Measurements from ENCODE around the gene ASB16.
"Not testable (repeated sequence)": the region's sequence is repeated elsewhere in the genome, so short reads cannot be mapped to it uniquely, and the experiment has no call there.

The ASB16 gene

DNA sequence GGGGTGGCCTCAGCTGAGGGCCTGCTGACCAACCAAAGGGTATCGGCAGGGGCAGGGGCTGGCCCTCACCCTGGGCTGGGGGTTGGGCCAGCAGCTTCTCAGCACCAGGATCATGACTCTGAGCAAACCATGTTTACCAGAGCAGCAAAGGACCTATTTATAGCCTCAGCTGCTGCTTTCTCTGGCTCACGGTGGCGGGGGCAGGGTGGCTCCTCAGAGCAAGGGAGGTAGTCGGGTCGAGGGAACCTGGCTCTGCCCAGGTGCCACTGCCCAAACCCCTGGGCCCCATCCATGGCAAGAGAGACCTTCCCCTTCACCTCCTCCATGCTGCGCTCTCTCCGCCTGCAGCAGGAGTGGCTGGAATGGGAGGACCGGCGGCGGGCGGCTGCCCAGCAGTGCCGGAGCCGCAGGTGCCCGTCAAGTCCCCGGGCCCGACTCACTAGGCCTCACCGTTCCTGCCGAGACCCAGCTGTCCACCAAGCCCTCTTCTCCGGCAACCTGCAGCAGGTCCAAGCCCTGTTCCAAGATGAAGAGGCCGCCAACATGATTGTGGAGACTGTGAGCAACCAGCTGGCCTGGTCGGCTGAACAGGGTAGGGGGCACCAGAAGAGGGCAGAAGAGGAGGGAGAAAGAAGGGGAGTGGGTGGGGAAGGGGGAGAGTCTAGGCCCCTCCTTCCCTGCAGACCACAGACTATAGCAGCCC lies at the start of gene ASB16:
Gene ASB16 (plus strand): TSS at position 206 of the 703 bp plus-strand sequence. CDS start 86 bp downstream, at position 292.
- DNase-seq: peak; percentile 52

GRCh38 chr17:44120851-44121605 lies 49.5 kb upstream of the ASB16 start:
- no peak for DNase-seq

- DNase-seq: no peak
These were observed 48.3 kb upstream of the ASB16 start for GRCh38 chr17:44121997-44122815.

DNA sequence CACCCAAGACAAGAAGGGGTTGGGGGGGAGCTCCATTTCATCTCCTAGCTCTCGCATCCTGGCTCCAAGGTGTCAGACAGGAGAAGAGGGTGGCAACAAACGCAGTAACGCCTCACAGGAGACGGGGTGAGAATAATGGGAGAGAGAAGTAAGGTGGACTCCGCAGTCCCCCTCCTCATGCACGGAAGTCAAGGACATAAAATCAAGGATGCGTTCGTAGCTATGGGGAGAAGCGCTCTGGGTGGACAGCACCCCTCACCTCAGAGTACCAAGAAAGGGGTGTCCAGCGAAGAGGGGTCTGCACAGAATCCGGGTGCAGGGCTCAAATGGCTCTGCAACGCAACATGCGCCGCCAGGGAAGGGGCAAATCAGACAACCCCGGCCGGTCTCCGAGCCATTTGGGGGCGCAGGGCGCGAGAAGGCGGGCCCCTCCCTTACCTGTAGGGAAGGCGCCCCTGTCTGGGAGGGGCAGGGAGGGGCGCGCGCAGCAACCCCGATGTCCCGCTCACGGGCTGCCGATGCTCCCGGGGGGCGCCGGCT lies 47.6 kb upstream of the ASB16 start:
- no peak for DNase-seq

GRCh38 chr17:44123356-44124117 lies 47.0 kb upstream of the ASB16 start, which contains the start of gene HDAC5:
HDAC5 (minus strand) TSS chr17:44123641; CDS start chr17:44117515, 6,126 bp downstream.
- peak; percentile 82 for DNase-seq

DNA sequence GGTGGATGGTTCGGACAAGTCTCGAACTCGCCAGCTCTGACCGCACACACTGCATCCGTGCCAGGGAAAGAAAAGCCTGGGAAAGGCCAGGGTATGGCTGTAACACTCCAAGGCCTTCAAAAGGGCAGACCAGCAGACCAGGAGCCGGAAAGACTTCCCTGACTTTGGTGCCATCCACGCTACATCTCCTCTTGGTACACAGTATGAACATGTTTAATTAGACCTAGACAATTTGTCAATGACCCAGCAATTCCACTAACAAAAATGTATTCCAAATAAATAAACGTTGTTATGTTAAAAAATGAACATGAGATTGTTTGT lies 46.4 kb upstream of the ASB16 start:
- DNase-seq: no peak

DNA sequence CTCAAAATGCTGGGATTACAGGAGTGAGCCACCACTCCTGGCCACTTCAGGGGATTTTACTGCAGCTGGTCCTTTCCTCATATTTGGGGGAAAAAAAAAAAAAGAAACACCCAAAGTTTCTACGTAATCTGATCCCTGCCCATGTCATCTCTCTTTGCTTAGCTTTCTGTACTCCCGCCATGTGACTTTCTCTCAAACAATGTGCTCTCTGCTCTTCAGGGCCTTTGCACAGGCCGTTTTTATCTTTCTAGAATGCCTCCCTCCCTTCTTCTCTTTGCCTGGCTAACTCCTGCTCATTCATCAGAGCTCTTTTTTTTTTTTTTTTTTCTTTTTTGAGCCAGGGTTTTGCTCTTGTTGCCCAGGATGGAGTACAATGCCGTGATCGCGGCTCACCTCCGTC lies 42.1 kb upstream of the ASB16 start:
- no peak for DNase-seq

DNA sequence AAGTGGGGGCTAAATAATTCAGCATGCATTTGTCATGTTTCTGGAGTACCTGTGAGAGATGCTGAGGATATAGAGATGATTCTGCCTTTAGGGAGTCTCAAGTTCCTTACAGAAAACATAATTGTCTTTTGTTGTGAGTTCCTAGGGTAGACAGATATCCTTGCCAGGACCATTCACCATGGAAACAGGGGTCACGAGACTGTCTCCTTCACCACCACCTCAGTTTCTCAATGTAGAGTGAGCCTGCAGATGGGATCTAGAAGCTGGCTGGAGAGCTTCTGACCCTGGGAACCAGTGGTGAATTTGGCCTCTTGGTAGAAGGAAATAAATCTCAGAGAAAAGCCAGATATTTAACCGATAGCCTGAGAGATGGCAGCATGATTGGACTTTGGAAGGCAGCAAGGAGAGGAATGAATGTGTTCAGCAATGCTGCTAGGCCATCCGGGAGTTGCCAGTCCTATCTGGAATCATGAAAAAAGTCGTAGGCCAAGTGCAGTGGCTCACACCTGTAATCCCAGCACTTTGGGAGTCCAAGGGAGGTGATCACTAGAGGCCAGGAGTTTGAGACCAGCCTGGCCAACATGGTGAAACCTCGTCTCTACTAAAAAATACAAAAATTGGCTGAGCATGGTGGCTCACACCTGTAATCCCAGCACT lies 39.7 kb upstream of the ASB16 start:
- no peak for DNase-seq

- not testable (repeated sequence) for DNase-seq
These were observed 39.1 kb upstream of the ASB16 start for GRCh38 chr17:44131372-44131771.

DNA sequence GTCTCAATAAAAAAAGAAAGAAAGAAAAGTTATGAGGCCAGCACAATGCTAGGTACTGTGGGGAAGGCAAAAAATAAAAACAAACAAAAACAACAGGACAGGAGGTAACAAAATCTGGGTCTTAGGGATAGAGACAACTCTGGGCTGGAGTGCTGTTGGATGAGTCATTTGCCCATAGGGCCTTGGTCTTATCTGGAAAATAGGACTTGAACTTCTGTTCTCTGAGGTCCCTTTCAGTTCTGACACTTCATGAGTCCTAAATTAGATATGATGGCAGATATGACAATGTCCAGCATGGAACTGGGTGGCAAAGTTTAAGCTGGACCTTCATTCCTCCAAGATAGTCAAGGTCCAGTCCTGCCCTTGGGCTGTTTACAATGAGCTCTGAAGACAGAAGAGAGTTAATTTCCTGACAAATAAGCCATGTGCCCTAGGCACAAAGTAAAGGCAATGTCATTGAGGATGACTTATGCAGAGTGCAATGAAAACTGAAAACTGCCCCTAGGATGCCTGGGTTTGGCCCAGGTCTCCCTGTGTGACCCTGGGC lies 38.2 kb upstream of the ASB16 start:
- no peak for DNase-seq

DNA sequence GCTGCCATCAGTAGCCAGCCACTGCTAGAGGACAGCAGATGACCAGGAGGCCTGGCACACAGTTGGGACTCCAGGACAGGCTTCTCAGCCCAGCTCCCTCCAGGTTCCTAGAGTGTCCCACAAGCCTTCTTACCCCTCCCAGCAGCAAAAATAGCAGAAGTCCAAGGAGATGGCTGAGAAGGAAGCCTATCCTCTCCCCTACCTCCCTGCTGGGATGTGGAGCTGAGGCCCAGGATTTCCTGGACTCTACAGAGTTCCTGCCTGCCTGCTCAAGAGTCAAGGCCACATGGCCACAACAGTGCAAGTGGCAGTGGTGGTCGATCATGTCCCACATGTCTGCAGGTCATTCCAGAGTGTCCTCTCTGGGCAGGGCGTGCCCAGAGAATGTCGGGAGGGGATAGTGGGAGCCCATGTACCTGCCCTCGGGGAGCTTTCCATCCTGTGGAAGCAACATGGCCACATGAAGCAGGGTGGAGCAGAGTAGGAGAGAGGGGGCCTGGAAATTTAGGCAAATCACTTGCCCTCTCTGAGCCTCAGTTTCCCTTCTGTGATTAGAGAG lies 36.5 kb upstream of the ASB16 start:
- no peak for DNase-seq

DNA sequence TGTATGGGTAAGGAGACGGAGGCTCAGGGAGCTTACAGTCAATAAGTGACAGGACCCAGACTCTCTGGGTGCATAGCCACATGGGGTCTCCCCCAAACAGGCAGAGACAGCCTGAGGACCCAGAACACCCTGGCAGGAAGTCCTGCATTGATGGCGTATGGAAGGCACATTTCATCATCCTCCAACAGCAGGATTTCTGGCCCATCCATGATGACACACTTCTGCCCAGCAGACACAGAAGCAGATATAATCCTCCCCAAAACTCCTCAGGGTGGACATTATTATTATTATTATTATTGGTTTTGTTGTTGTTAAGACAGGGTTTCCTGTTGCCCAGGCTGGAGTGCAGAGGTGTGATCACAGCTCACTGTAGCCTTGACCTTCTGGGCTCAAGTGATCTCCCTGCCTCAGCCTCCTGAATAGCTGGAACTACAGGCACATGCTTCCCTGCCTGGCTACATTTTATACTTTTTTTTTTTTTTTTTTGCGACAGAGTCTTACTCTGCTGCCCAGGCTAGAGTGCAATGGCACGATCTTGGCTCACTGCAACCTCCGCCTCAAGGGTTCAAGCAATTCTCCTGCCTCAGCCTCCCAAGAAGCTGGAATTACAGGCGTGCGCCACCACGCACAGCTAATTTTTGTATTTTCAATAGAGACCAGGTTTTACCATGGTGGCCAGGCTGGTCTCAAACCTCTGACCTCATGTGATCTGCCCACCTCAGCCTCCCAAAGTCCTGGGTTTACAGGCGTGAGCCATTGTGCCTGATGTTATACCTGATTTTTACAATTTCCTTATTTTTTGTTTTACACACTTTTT lies 35.5 kb upstream of the ASB16 start:
- no peak for DNase-seq

- peak; percentile 33 for DNase-seq
These were observed 32.4 kb upstream of the ASB16 start for GRCh38 chr17:44137891-44138709.

DNA sequence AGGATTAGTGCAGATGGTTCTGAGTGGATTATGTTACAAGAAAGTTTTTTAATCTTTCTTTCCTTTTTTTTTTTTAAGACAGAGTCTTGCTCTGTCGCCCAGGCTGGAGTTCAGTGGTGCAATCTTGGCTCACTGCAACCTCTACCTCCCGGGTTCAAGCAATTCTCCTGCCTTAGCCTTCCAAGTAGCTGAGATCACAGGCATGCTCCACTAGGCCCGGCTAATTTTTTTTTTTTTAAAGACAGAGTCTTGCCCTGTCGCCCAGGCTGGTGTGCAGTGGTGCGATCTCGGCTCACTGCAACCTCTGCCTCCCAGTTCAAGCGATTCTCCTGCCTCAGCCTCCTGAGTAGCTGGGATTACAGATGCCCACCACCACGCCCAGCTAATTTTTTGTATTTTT lies 26.6 kb upstream of the ASB16 start:
- DNase-seq: not testable (repeated sequence)

DNA sequence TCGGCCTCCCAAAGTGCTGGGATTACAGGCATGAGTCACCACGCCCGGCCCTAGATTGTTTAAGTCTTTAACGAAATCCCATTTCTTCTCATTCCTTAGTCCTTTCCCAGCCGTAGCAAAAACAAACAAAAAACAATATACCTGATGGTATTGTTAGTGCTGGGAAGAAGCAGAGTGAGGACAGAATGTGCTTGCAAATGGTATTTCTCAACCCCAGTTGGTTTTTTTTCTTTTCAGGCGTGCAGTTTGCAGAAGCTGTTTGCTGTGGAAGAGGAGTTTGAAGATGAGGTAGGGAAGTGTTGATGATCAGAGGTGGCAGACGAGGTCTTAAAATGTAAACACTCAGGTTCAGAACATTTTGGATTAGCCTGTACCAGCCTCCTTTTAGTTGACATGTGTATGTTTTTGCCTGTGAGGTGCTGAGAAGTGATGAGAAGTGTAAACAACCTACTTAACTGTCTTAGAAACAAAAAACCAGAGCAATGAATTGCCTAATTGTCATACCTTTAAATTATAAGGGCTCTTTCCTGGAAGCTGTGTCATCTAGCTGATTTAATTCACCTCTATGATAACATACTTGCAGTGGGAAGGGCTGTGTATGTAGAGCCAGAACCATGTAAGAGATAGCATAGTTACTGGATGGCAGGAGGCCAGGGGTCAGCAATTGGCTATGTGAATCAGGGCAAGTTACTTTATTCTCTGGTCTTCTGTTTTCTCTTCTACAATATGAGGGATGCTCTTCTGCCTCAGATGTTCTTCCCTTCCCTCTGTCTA lies 25.4 kb upstream of the ASB16 start:
- no peak for DNase-seq

DNA sequence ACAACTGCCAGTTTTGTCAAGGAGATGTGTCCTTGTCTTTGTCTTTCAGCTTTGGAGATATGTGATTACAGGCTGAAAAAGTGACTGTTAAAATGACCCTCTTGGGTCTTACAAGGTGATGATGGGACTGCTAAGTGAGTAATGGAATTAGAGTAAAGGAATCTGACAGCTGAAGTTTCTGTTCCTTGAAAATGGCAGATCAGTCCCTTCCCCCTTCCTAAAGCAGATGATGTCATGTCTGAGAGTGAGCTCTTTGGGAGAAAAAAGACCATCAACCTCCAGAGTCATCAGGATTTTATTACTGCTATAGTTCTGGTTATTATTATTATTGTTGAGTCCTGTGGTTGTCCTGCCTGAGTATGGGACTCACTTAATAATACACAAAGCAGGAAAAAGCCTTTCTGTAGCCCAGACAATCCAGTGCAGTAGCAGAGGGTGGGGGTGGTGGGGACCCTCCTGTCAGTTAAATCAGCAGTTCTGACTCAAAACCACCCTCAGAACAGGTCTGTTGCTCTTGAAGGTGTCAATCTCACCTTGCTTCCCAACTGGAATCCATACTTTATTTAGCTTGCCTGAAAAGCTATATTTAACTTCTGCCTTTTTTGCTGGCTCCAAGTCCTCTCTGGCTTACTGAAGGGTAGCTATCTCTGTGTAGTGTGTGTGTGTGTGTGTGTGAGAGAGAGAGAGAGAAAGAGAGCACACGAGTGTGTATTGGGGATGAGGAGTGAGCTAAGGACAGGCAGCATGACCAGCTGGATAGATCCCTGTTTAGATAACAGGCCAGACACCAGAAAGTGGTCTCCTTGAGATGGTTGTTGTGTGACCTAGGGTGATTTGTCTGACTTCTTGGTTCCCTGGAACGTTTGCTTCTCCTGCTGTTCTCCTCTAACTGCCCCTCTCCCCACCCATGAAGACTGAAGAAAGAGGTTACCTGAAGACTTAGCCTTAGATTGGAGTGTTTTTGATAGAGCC lies 23.8 kb upstream of the ASB16 start:
- no peak for DNase-seq

DNA sequence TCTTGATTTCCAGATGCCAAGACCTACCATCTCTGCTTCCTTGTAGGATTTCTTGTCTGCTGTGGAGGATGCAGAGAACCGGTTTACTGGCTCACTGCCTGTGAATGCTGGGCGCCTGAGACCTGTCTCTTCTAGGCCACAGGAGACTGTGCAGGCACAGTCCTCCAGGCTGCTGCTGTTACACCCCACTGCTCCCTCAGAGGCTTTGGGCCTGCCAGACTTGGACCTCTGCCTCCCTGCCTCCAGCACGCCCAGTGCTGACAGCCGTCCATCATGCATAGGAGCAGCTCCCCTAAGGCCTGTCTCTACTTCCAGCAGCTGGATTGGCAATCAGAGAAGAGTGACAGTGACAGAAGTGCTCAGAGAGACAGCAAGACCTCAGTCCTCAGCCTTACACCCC lies 22.7 kb upstream of the ASB16 start:
- no peak for DNase-seq
